Osteocyte (in vitro differentiated cells): ENCODE measurements around the gene PHACTR3. TPM values are rescaled to one million over a fixed set of nuclear protein-coding genes. Genes with fewer than 3 reads are reported as not detected.

Source experiments
- DNase-seq: peaks from one replicate; pipeline ENCODE4 v3.0.0; 2021; ENCODE audit warnings: mixed read lengths; ENCODE audit not compliant: unreplicated experiment; ENCODE audit errors: extremely low spot score
- H3K27ac Mint-ChIP-seq: one replicate; pipeline ENCODE4 v1.8.0; 2021; ENCODE audit warnings: mild to moderate bottlenecking, mixed read lengths; ENCODE audit not compliant: unreplicated experiment
- H3K27me3 Mint-ChIP-seq: one replicate; pipeline ENCODE4 v1.8.0; 2021; ENCODE audit warnings: mixed read lengths; ENCODE audit not compliant: unreplicated experiment
- H3K36me3 Mint-ChIP-seq: one replicate; pipeline ENCODE4 v1.8.0; 2021; ENCODE audit warnings: mixed read lengths; ENCODE audit not compliant: unreplicated experiment
- H3K4me1 Mint-ChIP-seq: one replicate; pipeline ENCODE4 v1.8.0; 2021; ENCODE audit warnings: mixed read lengths; ENCODE audit not compliant: unreplicated experiment
- H3K4me3 Mint-ChIP-seq: one replicate; pipeline ENCODE4 v1.8.0; 2021; ENCODE audit warnings: mild to moderate bottlenecking, moderate library complexity, mixed read lengths; ENCODE audit not compliant: unreplicated experiment
- H3K9me3 Mint-ChIP-seq: one replicate; pipeline ENCODE4 v1.8.0; 2021; ENCODE audit warnings: mixed read lengths; ENCODE audit not compliant: unreplicated experiment
- total RNA-seq: library from RNA; stranded (reverse); gene quantifications from 2 replicates; pipeline ENCODE4 v1.2.1, GENCODE V29; 2021
- TF ChIP-seq, protein P1 (sequence below): fragments of 200-600 bp; sonication (generic); IDR thresholded peaks from 2 replicates; pipeline ENCODE4 v1.5.0; 2021; ENCODE audit warnings: antibody characterized with exemption, mild to moderate bottlenecking, moderate library complexity

PHACTR3 gene
- total RNA-seq, 1 donor from 2014 or later, result not detected

DNA sequence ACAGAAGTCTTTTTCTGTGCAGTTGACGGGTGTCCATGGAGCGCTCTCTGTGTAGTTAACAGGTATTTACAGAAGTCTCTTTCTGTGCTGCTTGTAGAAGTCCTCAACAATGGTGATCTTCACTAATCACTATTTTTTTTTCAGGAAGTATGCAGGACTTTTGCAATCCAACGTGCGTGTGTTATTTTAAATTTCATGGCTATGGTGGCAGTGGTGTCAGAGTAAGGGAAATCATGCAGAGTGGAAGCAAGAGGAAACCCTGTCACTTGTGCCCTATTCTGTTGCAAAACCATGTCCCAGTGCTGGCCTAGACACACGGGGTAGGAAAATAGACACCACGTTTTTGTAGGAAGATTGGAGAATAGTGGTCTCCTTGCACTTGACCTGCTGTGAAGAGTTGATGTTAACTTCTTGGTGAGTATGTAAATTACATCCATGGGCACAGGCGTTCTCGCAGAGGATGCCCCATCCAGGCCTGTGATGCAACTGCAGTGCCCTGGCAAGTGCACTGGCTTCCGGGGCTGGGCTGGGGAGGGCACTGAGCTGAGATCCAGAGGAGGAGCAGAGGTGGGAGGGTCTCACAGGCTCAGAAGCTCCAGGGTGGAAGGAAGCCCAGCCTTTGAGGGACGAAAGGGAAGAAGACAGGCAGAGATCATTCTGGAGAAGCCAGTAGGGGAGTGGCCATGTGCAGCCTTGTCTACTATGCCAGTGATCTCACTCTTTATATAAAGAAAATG lies 182.6 kb downstream of the PHACTR3 start:
- Mint-ChIP-seq H3K27me3 (peaks cover 16% of the 10 kb centered on the region), H3K4me1 (no peaks in the 10 kb centered on the region), H3K27ac (no peak overlapping the region), H3K36me3 (no peaks in the 10 kb centered on the region), H3K9me3 (no peaks in the 10 kb centered on the region), H3K4me3 (no peak overlapping the region)
- TF ChIP-seq, protein P1, sequence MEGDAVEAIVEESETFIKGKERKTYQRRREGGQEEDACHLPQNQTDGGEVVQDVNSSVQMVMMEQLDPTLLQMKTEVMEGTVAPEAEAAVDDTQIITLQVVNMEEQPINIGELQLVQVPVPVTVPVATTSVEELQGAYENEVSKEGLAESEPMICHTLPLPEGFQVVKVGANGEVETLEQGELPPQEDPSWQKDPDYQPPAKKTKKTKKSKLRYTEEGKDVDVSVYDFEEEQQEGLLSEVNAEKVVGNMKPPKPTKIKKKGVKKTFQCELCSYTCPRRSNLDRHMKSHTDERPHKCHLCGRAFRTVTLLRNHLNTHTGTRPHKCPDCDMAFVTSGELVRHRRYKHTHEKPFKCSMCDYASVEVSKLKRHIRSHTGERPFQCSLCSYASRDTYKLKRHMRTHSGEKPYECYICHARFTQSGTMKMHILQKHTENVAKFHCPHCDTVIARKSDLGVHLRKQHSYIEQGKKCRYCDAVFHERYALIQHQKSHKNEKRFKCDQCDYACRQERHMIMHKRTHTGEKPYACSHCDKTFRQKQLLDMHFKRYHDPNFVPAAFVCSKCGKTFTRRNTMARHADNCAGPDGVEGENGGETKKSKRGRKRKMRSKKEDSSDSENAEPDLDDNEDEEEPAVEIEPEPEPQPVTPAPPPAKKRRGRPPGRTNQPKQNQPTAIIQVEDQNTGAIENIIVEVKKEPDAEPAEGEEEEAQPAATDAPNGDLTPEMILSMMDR, result no peak
- peak; percentile 80 for DNase-seq

DNA sequence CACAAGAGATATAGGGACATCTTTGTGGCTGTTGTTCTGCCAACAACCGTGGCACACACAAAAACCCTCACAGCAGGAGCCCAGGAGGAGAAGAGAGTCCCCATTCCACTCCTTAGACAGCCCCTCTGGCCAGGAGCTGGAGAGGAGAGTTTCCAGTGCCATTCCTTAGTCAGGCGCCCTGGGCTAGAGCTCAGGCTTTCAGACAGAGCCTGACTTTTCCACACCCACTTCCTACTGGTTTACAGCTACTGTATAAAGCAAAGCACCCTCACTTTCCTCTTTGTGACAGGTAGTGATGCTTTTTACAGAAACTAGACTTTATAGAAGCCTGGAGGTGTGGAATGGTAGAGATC lies 183.2 kb downstream of the PHACTR3 start:
- TF ChIP-seq, protein P1, result no peak
- peaks cover 16% of the 10 kb centered on the region for H3K27me3 Mint-ChIP-seq
- DNase-seq, result peak; percentile 69
- no peaks in the 10 kb centered on the region for H3K36me3 Mint-ChIP-seq
- H3K27ac Mint-ChIP-seq, result no peak overlapping the region
- no peak overlapping the region for H3K4me3 Mint-ChIP-seq
- no peaks in the 10 kb centered on the region for H3K9me3 Mint-ChIP-seq
- H3K4me1 Mint-ChIP-seq, result no peaks in the 10 kb centered on the region

DNA sequence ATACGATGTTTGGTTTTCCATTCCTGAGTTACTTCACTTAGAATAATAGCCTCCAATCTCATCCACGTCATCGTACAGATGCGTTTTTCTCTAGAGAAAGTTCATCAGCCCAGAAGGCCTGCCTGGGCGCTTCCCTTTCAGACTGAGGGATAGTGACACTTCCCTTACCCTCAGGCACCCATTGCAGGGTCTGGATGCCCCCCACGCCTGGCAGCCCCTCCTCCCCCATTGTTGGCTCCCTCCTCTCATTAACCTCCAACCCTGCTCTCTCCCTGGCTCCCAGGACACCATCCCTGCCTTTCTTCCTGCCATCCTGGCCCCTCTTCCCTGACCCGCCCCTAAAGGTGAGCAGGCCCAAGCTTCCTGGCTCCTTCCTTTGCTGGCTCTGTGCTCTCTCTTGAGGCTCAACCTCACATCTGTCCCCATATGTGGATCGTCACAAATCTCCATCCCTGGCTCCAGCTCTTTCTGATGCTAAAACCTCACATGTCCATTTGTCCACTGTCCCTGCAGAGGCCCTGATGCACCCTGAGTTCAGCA lies 183.9 kb downstream of the PHACTR3 start:
- H3K27ac Mint-ChIP-seq, result no peak overlapping the region
- TF ChIP-seq, protein P1, result no peak
- H3K4me1 Mint-ChIP-seq, result no peaks in the 10 kb centered on the region
- H3K27me3 Mint-ChIP-seq, result peaks cover 16% of the 10 kb centered on the region
- H3K4me3 Mint-ChIP-seq, result no peak overlapping the region
- H3K36me3 Mint-ChIP-seq, result no peaks in the 10 kb centered on the region
- DNase-seq, result peak; percentile 71
- H3K9me3 Mint-ChIP-seq, result peaks cover 3% of the 10 kb centered on the region

DNA sequence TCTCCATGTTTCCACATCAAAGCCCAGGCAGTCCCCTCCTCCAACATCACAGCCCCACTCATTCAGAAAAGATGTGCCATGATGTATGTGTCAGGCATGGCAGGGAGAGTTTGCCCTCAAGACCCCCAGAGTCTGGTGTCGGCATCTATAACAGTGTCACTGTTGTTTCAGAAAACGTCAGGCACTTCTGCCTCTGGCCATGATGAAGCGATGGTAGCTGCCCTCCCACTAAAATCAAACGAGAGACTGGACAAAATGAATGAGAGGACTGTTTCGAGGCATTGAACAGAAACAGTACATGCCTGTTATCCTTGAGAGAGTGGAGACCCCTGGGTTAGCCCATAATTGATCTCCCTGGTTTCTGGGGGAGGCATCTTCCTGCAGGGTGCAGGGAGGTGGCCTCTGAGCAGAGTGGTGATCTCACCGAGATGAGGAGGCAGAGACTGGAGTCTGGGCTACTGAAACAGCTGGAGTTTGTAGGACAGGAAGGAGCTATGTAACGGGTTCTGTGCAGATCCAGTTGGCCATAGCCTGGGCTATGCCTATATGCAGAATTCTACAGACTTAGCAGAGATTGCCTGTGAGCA lies 184.6 kb downstream of the PHACTR3 start:
- H3K4me1 Mint-ChIP-seq, result no peaks in the 10 kb centered on the region
- H3K27ac Mint-ChIP-seq, result no peak overlapping the region
- peaks cover 7% of the 10 kb centered on the region for H3K9me3 Mint-ChIP-seq
- peak; percentile 68 for DNase-seq
- H3K4me3 Mint-ChIP-seq, result no peak overlapping the region
- no peaks in the 10 kb centered on the region for H3K36me3 Mint-ChIP-seq
- TF ChIP-seq, protein P1, result no peak
- H3K27me3 Mint-ChIP-seq, result peaks cover 16% of the 10 kb centered on the region

DNA sequence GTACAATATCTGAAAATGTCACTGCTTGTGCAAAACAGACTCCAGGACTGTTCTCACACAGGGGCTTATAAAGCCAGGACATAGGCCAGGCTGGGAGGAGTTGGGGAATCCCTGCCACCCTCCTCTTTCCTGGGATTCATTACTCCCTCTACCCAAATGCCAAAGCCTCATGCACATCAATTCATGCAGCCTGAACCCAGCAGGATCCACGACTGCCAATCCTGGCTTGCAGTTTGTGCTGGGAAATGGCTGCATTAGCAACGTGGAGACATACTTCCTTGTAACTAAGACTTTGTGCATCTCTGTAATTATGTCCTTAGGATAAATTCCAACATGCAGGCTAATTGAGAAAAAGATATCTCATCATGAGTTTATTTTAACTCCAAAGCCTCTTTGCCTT lies 185.3 kb downstream of the PHACTR3 start:
- no peak overlapping the region for H3K27ac Mint-ChIP-seq
- DNase-seq, result peak; percentile 46
- no peaks in the 10 kb centered on the region for H3K4me1 Mint-ChIP-seq
- no peaks in the 10 kb centered on the region for H3K36me3 Mint-ChIP-seq
- peaks cover 16% of the 10 kb centered on the region for H3K27me3 Mint-ChIP-seq
- TF ChIP-seq, protein P1, result no peak
- no peak overlapping the region for H3K4me3 Mint-ChIP-seq
- peaks cover 7% of the 10 kb centered on the region for H3K9me3 Mint-ChIP-seq
